Measurements from ENCODE around the gene CFI.

GRCh38 chr4:109698656-109699055 is 103.1 kb downstream of the CFI start:
- TF ChIP-seq POLR2AphosphoS5 (IDR thresholded peaks at IDR 0.05): no peak
- TF ChIP-seq, protein P1, sequence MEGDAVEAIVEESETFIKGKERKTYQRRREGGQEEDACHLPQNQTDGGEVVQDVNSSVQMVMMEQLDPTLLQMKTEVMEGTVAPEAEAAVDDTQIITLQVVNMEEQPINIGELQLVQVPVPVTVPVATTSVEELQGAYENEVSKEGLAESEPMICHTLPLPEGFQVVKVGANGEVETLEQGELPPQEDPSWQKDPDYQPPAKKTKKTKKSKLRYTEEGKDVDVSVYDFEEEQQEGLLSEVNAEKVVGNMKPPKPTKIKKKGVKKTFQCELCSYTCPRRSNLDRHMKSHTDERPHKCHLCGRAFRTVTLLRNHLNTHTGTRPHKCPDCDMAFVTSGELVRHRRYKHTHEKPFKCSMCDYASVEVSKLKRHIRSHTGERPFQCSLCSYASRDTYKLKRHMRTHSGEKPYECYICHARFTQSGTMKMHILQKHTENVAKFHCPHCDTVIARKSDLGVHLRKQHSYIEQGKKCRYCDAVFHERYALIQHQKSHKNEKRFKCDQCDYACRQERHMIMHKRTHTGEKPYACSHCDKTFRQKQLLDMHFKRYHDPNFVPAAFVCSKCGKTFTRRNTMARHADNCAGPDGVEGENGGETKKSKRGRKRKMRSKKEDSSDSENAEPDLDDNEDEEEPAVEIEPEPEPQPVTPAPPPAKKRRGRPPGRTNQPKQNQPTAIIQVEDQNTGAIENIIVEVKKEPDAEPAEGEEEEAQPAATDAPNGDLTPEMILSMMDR (IDR thresholded peaks at IDR 0.05): no peak
- no peak for TF ChIP-seq POLR2A (IDR thresholded peaks at IDR 0.05)
